NCI-H2107 treated with DMSO at 0.1 percent for 48 hours (cell line): ENCODE measurements around the gene NDUFV2.
"Not testable (repeated sequence)": the region's sequence is repeated elsewhere in the genome, so short reads cannot be mapped to it uniquely, and the experiment has no call there.

Source experiments
- DNase-seq: peaks from one replicate; lab custom pipeline; 2025; ENCODE audit not compliant: unreplicated experiment; lab: John Stamatoyannopoulos, UW

Gene NDUFV2

GRCh38 chr18:9148203-9148552 lies 45.7 kb downstream of the NDUFV2 start:
- DNase-seq, result no peak

- no peak for DNase-seq
These were observed 47.6 kb downstream of the NDUFV2 start for GRCh38 chr18:9150121-9150520.

DNA sequence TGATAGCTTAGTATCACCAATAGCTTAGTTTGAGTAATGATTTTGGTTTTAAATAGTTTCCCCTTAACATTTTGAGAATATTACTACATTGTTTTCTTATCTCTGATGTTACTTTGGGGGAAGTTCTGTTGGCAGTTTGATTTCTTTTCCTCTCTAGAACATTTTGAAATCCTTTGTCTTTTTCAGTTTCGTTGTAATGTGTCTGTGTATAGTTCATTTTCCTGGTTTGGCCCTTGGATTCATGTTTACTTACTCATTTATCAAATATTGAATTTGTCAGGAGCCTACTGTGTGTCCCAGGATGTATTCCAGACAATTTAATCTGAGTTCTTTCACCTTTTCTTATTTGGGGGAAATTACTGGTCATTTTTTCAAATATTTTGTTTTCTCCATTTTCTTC lies 50.8 kb downstream of the NDUFV2 start:
- DNase-seq, result no peak

- no peak for DNase-seq
These were observed 54.2 kb downstream of the NDUFV2 start for GRCh38 chr18:9156604-9157249.

GRCh38 chr18:9157806-9158205 lies 55.3 kb downstream of the NDUFV2 start:
- DNase-seq, result no peak

DNA sequence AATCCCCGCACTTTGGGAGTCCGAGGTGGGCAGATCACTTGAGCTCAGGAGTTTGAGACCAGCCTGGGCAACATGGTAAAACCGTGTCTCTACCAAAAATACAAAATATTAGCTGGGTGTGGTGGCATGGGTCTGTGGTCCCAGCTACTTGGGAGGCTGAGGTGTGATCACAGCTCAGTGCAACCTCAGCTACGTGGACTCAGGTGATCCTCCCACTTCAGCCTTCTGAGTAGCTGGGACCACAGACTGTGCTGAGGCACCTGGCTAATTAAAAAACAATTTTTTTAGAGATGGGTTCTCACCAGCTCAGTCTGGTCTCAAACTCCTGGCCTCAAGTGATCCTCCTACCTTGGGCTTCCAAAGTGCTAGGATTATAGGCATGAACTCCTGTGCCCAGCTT lies 57.5 kb downstream of the NDUFV2 start:
- DNase-seq, result no peak

DNA sequence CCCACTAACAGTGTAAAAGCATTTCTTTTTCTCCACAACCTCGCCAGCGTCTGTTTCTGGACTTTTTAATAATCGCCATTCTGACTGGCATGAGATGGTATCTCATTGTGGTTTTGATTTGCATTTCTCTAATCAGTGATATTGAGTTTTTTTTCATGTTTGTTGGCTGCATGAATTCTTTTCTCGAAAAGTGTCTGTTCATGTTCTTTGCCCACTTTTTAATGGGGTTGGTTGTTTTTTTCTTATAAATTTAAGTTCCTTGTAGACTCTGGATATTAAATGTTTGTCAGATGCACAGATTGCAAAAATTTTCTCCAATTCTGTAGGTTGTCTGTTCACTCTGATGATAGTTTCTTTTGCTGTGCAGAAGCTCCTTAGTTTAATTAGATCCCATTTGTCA lies 60.2 kb downstream of the NDUFV2 start:
- not testable (repeated sequence) for DNase-seq

DNA sequence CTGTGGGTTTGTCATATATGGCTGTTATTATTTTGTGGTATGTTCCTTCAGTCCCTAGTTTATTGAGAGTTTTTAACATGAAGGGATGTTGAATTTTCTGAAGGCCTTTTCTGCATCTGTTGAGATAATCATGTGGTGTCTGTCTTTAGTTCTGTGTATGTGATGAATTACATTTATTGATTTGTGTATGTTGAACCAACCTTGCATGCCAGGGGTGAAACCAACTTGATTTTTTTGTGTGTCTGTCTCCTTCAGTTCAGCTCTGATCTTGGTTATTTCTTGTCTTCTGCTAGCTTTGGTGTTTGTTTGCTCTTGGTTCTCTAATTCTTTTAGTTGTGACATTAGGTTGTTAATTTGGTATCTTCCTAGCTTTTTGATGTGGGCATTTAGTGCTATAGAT lies 61.6 kb downstream of the NDUFV2 start:
- not testable (repeated sequence) for DNase-seq

DNA sequence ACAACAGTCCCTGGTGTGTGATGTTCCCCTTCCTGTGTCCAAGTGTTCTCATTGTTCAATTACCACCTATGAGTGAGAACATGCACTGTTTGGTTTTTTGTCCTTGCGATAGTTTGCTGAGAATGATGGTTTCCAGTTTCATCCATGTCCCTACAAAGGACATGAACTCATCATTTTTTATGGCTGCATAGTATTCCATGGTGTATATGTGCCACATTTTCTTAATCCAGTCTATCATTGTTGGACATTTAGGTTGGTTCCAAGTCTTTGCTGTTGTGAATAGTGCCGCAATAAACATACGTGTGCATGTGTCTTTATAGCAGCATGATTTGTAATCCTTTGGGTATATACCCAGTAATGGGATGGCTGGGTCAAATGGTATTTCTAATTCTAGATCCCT lies 63.4 kb downstream of the NDUFV2 start:
- DNase-seq, result not testable (repeated sequence)

DNA sequence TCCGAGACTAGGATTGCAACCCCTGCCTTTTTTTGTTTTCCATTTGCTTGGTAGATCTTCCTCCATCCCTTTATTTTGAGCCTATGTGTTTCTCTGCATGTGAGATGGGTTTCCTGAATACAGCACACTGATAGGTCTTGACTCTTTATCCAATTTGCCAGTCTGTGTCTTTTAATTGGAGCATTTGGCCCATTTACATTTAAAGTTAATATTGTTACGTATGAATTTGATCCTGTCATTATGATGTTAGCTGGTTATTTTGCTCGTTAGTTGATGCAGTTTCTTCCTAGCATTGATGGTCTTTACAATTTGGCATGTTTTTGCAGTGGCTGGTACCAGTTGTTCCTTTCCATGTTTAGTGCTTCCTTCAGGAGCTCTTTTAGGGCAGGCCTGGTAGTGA lies 67.0 kb downstream of the NDUFV2 start:
- DNase-seq, result not testable (repeated sequence)

DNA sequence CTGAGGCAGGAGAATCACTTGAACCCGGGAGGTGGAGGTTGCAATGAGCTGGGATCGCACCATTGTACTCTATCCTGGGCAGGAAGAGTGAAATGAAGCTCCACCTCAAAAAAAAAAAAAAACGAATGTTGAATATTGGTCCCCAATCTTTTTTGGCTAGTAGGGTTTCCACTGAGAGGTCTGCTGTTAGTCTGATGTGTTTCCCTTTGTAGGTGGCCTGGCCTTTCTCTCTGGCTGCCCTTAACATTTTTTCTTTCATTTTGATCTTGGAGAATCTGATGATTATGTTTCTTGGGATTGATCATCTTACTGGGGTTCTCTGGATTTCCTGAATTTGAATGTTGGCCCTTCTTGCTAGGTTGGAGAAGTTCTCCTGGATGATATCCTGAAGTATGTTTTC lies 69.4 kb downstream of the NDUFV2 start:
- not testable (repeated sequence) for DNase-seq

DNA sequence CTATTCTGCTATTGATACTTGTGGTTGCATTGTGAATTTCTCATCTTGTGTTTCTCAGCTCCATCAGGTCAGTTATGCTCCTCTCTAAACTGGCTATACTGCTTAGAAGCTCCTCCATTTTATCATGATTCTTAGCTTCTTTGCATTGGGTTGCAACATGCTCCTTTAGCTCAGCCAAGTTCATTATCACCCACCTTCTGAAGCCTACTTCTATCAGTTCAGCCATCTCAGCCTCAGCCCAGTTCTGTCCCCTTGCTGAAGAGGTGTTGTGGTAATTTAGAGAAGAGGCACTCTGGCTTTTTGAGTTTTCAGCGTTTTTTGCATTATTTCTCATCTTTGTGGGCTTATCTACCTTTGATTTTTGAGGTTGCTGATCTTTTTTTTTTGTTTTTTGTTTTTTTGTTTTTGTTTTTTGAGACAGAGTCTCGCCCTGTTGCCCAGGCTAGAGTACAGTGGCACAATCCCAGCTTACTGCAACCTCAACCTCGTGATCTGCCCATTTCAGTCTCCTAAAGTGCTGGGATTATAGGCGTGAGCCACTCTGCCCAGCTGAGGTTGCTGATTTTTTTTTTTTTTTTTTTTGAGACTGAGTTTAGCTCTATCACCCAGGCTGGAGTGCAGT lies 70.1 kb downstream of the NDUFV2 start:
- no peak for DNase-seq

- no peak for DNase-seq
These were observed 71.3 kb downstream of the NDUFV2 start for GRCh38 chr18:9173770-9174233.

- DNase-seq, result no peak
These were observed 71.8 kb downstream of the NDUFV2 start for GRCh38 chr18:9174302-9174701.

GRCh38 chr18:9175115-9175514 lies 72.6 kb downstream of the NDUFV2 start:
- no peak for DNase-seq

- DNase-seq, result no peak
These were observed 74.5 kb downstream of the NDUFV2 start for GRCh38 chr18:9177031-9177430.

GRCh38 chr18:9177466-9177865 lies 75.0 kb downstream of the NDUFV2 start:
- DNase-seq, result no peak

DNA sequence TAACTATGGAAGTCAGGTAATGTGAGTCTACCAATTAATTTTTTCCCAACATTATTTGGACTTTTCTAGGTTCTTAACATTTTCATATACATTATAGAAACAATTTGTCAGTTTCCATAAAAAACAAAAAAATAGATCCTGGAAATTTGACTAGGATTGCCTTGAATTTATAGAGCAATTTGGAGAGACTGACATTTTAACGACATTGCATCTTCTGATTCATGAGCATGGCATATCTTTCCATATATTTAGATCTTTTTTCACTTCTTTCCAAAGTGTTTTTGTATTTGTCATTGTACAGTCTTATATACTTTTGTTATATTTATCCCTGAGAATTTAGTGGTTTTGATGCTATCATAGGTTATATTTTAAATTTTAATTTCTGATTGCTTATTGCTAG lies 76.1 kb downstream of the NDUFV2 start:
- no peak for DNase-seq

- no peak for DNase-seq
These were observed 78.8 kb downstream of the NDUFV2 start for GRCh38 chr18:9181275-9181674.

GRCh38 chr18:9182852-9183399 lies 80.4 kb downstream of the NDUFV2 start:
- no peak for DNase-seq
